Naive thymus-derived CD4-positive, alpha-beta T cell (primary cell): Measurements from ENCODE around the gene SLC44A1. TPM values are rescaled to one million over a fixed set of nuclear protein-coding genes. Genes with fewer than 3 reads are reported as not detected.

Source experiments
- ATAC-seq: fragments of 150-1000 bp; cut with Tn5 transposase; 2 replicates; pipeline ENCODE4 v1.10.0; 2021; ENCODE audit warnings: mild to moderate bottlenecking, moderate library complexity
- CTCF ChIA-PET: fragments of 350-600 bp; sonication (Branson Sonifier 250); formaldehyde crosslinking; loops from one replicate; lab custom pipeline; 2021; ENCODE audit warnings: antibody characterized with exemption; lab: Charles Lee
- POLR2A ChIA-PET: fragments of 350-600 bp; sonication (Branson Sonifier 250); formaldehyde crosslinking; loops from one replicate; lab custom pipeline; 2021; ENCODE audit warnings: antibody characterized with exemption, inconsistent platforms; lab: Charles Lee
- DNase-seq, 9 donors: peaks; one replicate each; pipeline versions ENCODE4 v3.0.0 to v3.0.0-alpha.2; 2020 to 2022; ENCODE audit warnings: mixed read lengths in 1 of 9
- H3K27ac ChIP-seq: one replicate; pipeline ENCODE4 v1.7.0; 2013; ENCODE audit warnings: mild to moderate bottlenecking, low read depth, low read length, moderate library complexity
- H3K27me3 ChIP-seq, 2 donors: one replicate each; pipeline ENCODE4 v1.7.0; 2013; ENCODE audit warnings: low read length in 2 of 2, mild to moderate bottlenecking in 2 of 2, moderate library complexity in 2 of 2; ENCODE audit not compliant: control insufficient read depth in 2 of 2, insufficient read depth in 2 of 2
- H3K36me3 ChIP-seq, 3 experiments: 1 replicate in 2 of 3; 2 replicates in 1 of 3; pipeline ENCODE4 v1.7.0; 2013; ENCODE audit warnings: low read length in 3 of 3, mild to moderate bottlenecking in 3 of 3, moderate library complexity in 1 of 3; ENCODE audit not compliant: insufficient read depth in 3 of 3, control insufficient read depth in 2 of 3
- H3K4me1 ChIP-seq, 2 donors: one replicate each; pipeline ENCODE4 v1.7.0; 2013; ENCODE audit warnings: low read length in 2 of 2, mild to moderate bottlenecking in 2 of 2, moderate library complexity in 1 of 2; ENCODE audit not compliant: control insufficient read depth in 2 of 2, insufficient read depth in 2 of 2
- H3K4me3 ChIP-seq: 2 replicates; pipeline ENCODE4 v1.7.0; 2013; ENCODE audit warnings: mild to moderate bottlenecking, low read length
- H3K9me3 ChIP-seq, 3 experiments: 1 replicate in 2 of 3; 2 replicates in 1 of 3; pipeline ENCODE4 v1.7.0; 2013; ENCODE audit warnings: low read length in 3 of 3; ENCODE audit not compliant: control insufficient read depth in 2 of 3
- H3K27ac Mint-ChIP-seq, 9 donors: one replicate each; pipeline ENCODE4 v1.8.0; 2020 to 2022; ENCODE audit warnings: mixed read lengths in 9 of 9, mild to moderate bottlenecking in 8 of 9, moderate library complexity in 5 of 9, inconsistent platforms in 2 of 9
- H3K27me3 Mint-ChIP-seq, 5 donors: one replicate each; pipeline ENCODE4 v1.8.0; 2021 to 2022; ENCODE audit warnings: mixed read lengths in 5 of 5, mild to moderate bottlenecking in 1 of 5
- H3K36me3 Mint-ChIP-seq, 5 donors: one replicate each; pipeline ENCODE4 v1.8.0; 2020 to 2022; ENCODE audit warnings: mixed read lengths in 5 of 5, mild to moderate bottlenecking in 3 of 5, inconsistent platforms in 1 of 5
- H3K4me1 Mint-ChIP-seq, 7 donors: one replicate each; pipeline ENCODE4 v1.8.0; 2020 to 2022; ENCODE audit warnings: mixed read lengths in 7 of 7, mild to moderate bottlenecking in 3 of 7, inconsistent platforms in 1 of 7
- H3K4me3 Mint-ChIP-seq, 10 donors: one replicate each; pipeline ENCODE4 v1.8.0; 2020 to 2022; ENCODE audit warnings: mild to moderate bottlenecking in 10 of 10, mixed read lengths in 10 of 10, moderate library complexity in 6 of 10, inconsistent platforms in 2 of 10
- H3K9me3 Mint-ChIP-seq, 11 donors: one replicate each; pipeline ENCODE4 v1.8.0; 2020 to 2022; ENCODE audit warnings: mixed read lengths in 11 of 11, mild to moderate bottlenecking in 4 of 11, inconsistent platforms in 1 of 11, moderate library complexity in 1 of 11
- intact Hi-C, 2 donors: fragments of 100-400 bp; cut with micrococcal nuclease; formaldehyde crosslinking; loops; one replicate each; pipeline ENCODE4 v1.15.1; 2023
- polyA plus RNA-seq, 2 donors: library from polyadenylated mRNA; unstranded; fragments of 300-500 nt; fragmentation: Illumina TruSeq; gene quantifications; one replicate each; pipeline ENCODE4 v1.2.3, GENCODE V29; 2021
- total RNA-seq, 6 experiments: library from RNA in 5 of 6; stranded (reverse) in 5 of 6; gene quantifications; 1 replicate in 5 of 6; 2 replicates in 1 of 6; pipeline ENCODE4 v1.2.3 and lab custom pipeline; 2021 to 2026

The SLC44A1 gene
- total and polyA plus RNA-seq, 7 experiments from 2014 or later: 7.7 to 21.8 (median 13.7) TPM

DNA sequence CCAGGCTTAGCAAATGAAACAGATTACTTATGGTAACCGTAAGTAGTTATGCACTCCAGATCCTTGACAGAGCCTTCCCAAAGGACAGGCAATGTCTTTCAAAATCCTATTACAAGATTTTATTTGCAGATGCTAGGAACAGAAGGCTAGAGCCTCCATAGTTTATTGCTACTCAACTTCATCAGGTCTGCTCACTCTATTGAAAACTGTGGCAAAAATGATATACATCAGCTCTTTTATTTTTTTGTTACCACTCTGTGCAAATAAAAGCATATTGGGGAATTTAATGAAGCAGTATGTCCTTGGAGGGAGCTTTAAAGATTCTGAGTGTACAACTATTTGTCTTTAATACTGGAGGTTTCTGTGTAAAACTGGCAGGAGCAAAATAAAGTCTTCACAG lies 46.5 kb downstream of the SLC44A1 start:
- no peak overlapping the region for H3K4me3 Mint-ChIP-seq
- no peak overlapping the region for H3K27ac ChIP-seq
- H3K27me3 Mint-ChIP-seq: peaks cover 0 to 3% (median 0%) of the 10 kb centered on the region in 5 donors
- no peaks in the 10 kb centered on the region for H3K36me3 ChIP-seq
- ATAC-seq (no peak), DNase-seq (no peak)
- H3K4me3 ChIP-seq: no peak overlapping the region
- intact Hi-C loops: loop anchor here in 1 of 2 donors (5.0 kb wide), 1 partner anchor 44 kb away; no protein-coding TSS in a partner anchor
- H3K4me1 Mint-ChIP-seq: peaks cover 8 to 32% (median 22%) of the 10 kb centered on the region in 7 donors
- no peaks in the 10 kb centered on the region for H3K9me3 ChIP-seq
- no peaks in the 10 kb centered on the region for H3K9me3 Mint-ChIP-seq
- CTCF ChIA-PET: no interaction called here
- POLR2A ChIA-PET: no interaction called here
- H3K27me3 ChIP-seq: no peaks in the 10 kb centered on the region
- peaks cover 0 to 5% (median 0%) of the 10 kb centered on the region in 5 donors for H3K36me3 Mint-ChIP-seq
- peaks cover 0 to 4% of the 10 kb centered on the region in 2 donors for H3K4me1 ChIP-seq
- no peak overlapping the region for H3K27ac Mint-ChIP-seq

DNA sequence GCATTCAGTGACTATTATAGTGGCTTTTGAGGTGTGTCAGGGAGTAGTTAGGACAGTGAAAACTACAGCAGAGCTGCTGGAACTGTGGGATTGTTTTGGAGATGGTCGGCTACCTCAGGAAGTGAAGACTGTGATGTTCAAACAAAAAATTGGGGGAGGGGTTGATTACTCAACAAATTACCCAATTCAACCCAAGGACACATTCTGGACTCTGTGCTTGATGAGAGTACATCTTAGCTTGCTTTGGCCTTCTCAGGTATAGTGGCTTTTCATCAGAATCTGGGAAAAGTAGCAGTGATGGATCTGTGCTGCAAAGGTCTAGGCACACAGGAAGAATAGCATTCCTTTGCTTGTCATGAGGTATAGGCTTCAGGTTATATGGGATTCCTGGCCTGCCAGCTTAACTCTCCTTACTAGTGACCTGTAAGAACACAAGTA lies 47.0 kb downstream of the SLC44A1 start:
- peaks cover 0 to 3% (median 0%) of the 10 kb centered on the region in 5 donors for H3K27me3 Mint-ChIP-seq
- no peak for ATAC-seq
- Histone ChIP-seq H3K4me3 (no peak overlapping the region), H3K4me1 (peaks cover 0 to 4% of the 10 kb centered on the region in 2 donors), H3K36me3 (no peaks in the 10 kb centered on the region), H3K27ac (no peak overlapping the region), H3K9me3 (no peaks in the 10 kb centered on the region), H3K27me3 (no peaks in the 10 kb centered on the region)
- no peak for DNase-seq
- CTCF ChIA-PET: no interaction called here
- no peaks in the 10 kb centered on the region for H3K9me3 Mint-ChIP-seq
- peaks cover 0 to under 1% (median 0%) of the 10 kb centered on the region in 5 donors for H3K36me3 Mint-ChIP-seq
- peaks cover 8 to 28% (median 21%) of the 10 kb centered on the region in 7 donors for H3K4me1 Mint-ChIP-seq
- H3K27ac Mint-ChIP-seq: no peak overlapping the region
- POLR2A ChIA-PET: no interaction called here
- no peak overlapping the region for H3K4me3 Mint-ChIP-seq
- intact Hi-C loops: loop anchor here in 1 of 2 donors (5.0 kb wide), 1 partner anchor 44 kb away; no protein-coding TSS in a partner anchor

DNA sequence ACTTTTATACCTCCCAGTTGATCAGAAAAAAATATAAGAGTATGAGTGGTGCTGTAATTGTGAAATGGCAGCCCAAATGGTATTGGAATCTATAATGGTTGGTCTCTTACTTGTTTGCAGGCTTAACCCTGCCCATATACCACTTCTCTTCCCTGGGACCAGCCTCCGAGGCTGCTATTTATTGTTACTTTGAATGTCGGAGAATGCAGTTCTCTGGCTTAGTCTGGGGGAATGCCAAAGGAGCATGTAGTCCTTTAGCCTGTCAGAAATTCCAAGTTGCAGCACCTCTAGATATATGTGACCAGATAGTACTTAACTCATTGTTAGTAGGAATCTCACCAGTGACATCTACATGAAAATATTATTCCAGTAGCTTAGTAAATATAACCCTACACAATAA lies 47.5 kb downstream of the SLC44A1 start:
- CTCF ChIA-PET: no interaction called here
- H3K27ac Mint-ChIP-seq: no peak overlapping the region

DNA sequence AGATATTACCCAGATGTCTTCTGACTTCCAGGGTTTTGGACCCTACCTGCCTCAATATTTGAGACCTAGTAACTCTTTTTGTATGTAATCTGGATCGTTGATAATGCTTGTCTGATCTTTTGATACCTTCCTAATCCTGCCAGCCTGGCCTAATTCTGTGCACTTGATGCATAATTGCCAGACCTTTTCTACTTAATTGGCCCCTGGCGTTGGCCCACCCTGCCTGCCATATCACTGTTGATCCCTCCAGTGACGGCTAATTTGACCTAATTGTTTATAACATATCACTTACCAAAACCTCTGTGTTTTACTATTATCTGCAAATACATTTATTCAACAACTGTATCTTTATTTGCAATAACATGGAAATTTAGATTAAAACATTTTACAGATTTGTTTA lies 49.0 kb downstream of the SLC44A1 start:
- Histone ChIP-seq H3K36me3 (no peaks in the 10 kb centered on the region), H3K4me1 (peaks cover 0 to 4% of the 10 kb centered on the region in 2 donors), H3K27ac (no peak overlapping the region), H3K4me3 (no peak overlapping the region), H3K27me3 (no peaks in the 10 kb centered on the region), H3K9me3 (no peaks in the 10 kb centered on the region)
- Mint-ChIP-seq H3K27ac (no peak overlapping the region), H3K36me3 (peaks cover 0 to under 1% (median 0%) of the 10 kb centered on the region in 5 donors), H3K4me1 (peaks cover 11 to 27% (median 22%) of the 10 kb centered on the region in 7 donors), H3K27me3 (peaks cover 0 to 3% (median 0%) of the 10 kb centered on the region in 5 donors), H3K4me3 (no peak overlapping the region), H3K9me3 (no peaks in the 10 kb centered on the region)
- intact Hi-C loops: loop anchor here in 1 of 2 donors (5.0 kb wide), 1 partner anchor 46 kb away; no protein-coding TSS in a partner anchor
- no peak for DNase-seq
- no peak for ATAC-seq
- CTCF ChIA-PET: interaction anchor here (1.0 kb wide), 1 partner anchor 11 kb away, joined by 3 read pairs; no protein-coding TSS in a partner anchor
- POLR2A ChIA-PET: no interaction called here

More for the DNA sequence above, 47.5 kb downstream of the SLC44A1 start:
- H3K27me3 Mint-ChIP-seq: peaks cover 0 to 3% (median 0%) of the 10 kb centered on the region in 5 donors
- H3K36me3 Mint-ChIP-seq: no peaks in the 10 kb centered on the region
- no peak for ATAC-seq
- intact Hi-C loops: loop anchor here in 1 of 2 donors (5.0 kb wide), 1 partner anchor 45 kb away; no protein-coding TSS in a partner anchor
- H3K4me3 Mint-ChIP-seq: no peak overlapping the region
- POLR2A ChIA-PET: no interaction called here
- peaks cover 10 to 27% (median 22%) of the 10 kb centered on the region in 7 donors for H3K4me1 Mint-ChIP-seq
- Histone ChIP-seq H3K27me3 (no peaks in the 10 kb centered on the region), H3K9me3 (no peaks in the 10 kb centered on the region), H3K4me3 (no peak overlapping the region), H3K27ac (no peak overlapping the region), H3K36me3 (no peaks in the 10 kb centered on the region), H3K4me1 (peaks cover 0 to 4% of the 10 kb centered on the region in 2 donors)
- no peak for DNase-seq
- H3K9me3 Mint-ChIP-seq: no peaks in the 10 kb centered on the region

DNA sequence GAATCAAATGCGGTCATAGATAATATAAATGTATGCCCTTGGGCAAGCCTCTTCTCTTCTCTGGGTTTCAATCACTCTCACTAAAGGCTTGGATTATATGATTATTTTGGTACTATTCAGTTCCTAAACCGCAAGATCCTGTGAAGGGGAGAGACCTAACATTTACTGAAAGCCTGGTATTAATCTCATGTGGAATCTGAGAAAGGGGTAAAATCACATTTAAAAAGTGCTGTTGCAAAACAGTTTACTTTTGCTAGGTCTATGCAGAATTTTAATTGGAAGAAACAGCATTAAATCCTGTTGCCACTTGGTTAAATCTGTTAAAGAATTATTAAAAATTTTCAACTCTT lies 50.7 kb downstream of the SLC44A1 start:
- DNase-seq (no peak), ATAC-seq (no peak)
- Histone ChIP-seq H3K36me3 (peaks cover 0 to 7% (median 0%) of the 10 kb centered on the region in 3 experiments), H3K9me3 (no peaks in the 10 kb centered on the region), H3K27ac (no peak overlapping the region), H3K27me3 (no peaks in the 10 kb centered on the region), H3K4me3 (no peak overlapping the region), H3K4me1 (peaks cover 0 to 4% of the 10 kb centered on the region in 2 donors)
- Mint-ChIP-seq H3K27ac (no peak overlapping the region), H3K36me3 (peaks cover 0 to 18% (median 13%) of the 10 kb centered on the region in 5 donors), H3K27me3 (peaks cover 0 to 3% (median 0%) of the 10 kb centered on the region in 5 donors), H3K9me3 (no peaks in the 10 kb centered on the region), H3K4me3 (no peak overlapping the region), H3K4me1 (peaks cover 15 to 27% (median 22%) of the 10 kb centered on the region in 7 donors)
- CTCF ChIA-PET: no interaction called here
- intact Hi-C loops: no loop called here
- POLR2A ChIA-PET: no interaction called here

DNA sequence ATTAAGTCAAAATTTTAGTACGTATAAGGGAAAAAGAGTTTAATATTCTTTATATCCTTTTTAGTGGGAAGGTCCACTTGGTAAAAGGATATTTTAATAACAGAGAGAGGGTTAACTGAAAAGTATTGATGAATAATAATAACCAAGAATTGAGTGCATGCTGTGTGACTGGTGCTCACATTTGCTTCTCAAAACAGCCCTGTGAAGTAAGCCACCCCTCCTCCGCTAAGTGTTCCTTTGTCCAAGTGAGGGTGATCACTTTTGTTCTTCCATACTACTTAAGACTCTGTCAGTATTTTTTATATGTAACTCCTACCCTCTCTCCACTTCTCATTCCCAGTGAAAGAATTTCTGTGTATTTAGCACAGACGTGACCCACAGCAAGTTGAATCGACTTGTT lies 51.5 kb downstream of the SLC44A1 start:
- no peaks in the 10 kb centered on the region for H3K27me3 ChIP-seq
- peaks cover 0 to 7% (median 0%) of the 10 kb centered on the region in 3 experiments for H3K36me3 ChIP-seq
- H3K4me1 ChIP-seq: peaks cover 0 to 4% of the 10 kb centered on the region in 2 donors
- intact Hi-C loops: no loop called here
- no peak overlapping the region for H3K27ac ChIP-seq
- no peak for DNase-seq
- ATAC-seq: no peak
- no peak overlapping the region for H3K27ac Mint-ChIP-seq
- ChIA-PET CTCF (no interaction called here), POLR2A (interaction anchor here (0.6 kb wide), 1 partner anchor 315 kb away, joined by 3 read pairs; no protein-coding TSS in a partner anchor)
- H3K4me3 Mint-ChIP-seq: no peak overlapping the region
- H3K4me3 ChIP-seq: no peak overlapping the region
- no peaks in the 10 kb centered on the region for H3K9me3 Mint-ChIP-seq
- H3K9me3 ChIP-seq: no peaks in the 10 kb centered on the region
- peaks cover 0 to 22% (median 16%) of the 10 kb centered on the region in 5 donors for H3K36me3 Mint-ChIP-seq
- peaks cover 0 to 3% (median 0%) of the 10 kb centered on the region in 5 donors for H3K27me3 Mint-ChIP-seq
- H3K4me1 Mint-ChIP-seq: peaks cover 13 to 27% (median 22%) of the 10 kb centered on the region in 7 donors

DNA sequence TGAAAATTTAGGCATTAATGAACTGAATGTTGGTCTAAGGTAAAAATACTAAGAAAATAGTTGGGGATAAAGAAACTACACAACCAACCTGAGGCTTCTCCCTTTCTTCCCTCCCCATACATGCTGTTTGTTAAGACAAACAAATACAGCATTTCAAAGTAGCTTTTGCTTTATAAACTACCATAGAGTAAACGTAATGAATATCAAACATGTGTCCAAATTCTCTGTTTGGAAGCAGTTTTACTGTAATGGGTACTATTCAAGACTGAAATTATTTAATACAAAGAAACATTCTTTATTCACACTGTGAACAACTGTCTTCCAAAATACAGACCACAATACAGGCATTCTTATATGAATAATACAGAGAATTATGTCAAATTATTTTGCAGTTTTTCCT lies 52.0 kb downstream of the SLC44A1 start:
- ATAC-seq (no peak), DNase-seq (no peak)
- intact Hi-C loops: no loop called here
- ChIA-PET POLR2A (no interaction called here), CTCF (no interaction called here)
- Mint-ChIP-seq H3K4me1 (peaks cover 13 to 27% (median 22%) of the 10 kb centered on the region in 7 donors), H3K4me3 (no peak overlapping the region), H3K27ac (no peak overlapping the region), H3K27me3 (peaks cover 0 to 3% (median 0%) of the 10 kb centered on the region in 5 donors), H3K9me3 (no peaks in the 10 kb centered on the region), H3K36me3 (peaks cover 0 to 22% (median 16%) of the 10 kb centered on the region in 5 donors)
- no peaks in the 10 kb centered on the region for H3K9me3 ChIP-seq
- H3K27ac ChIP-seq: no peak overlapping the region
- H3K4me3 ChIP-seq: no peak overlapping the region
- H3K36me3 ChIP-seq: peaks cover 0 to 7% (median 0%) of the 10 kb centered on the region in 3 experiments
- H3K27me3 ChIP-seq: no peaks in the 10 kb centered on the region
- peaks cover 0 to 4% of the 10 kb centered on the region in 2 donors for H3K4me1 ChIP-seq
